DND-41 (cell line): Measurements from ENCODE around the gene WIPF3.

ENCODE experiments used
- ATAC-seq: fragments of 200-7000 bp; cut with Tn5 transposase; 3 replicates; pipeline ENCODE4 v1.9.1; 2021; ENCODE audit warnings: low read depth; ENCODE audit not compliant: insufficient read depth
- DNase-seq: peaks from one replicate; pipeline ENCODE4 v3.0.0-alpha.2; 2020
- H2AFZ ChIP-seq: 2 replicates; pipeline ENCODE4 v1.6.0; 2012; ENCODE audit warnings: low read depth, low read length
- H3K27ac ChIP-seq: 2 replicates; pipeline ENCODE4 v1.5.1; 2012; ENCODE audit warnings: low read length, inconsistent platforms
- H3K27me3 ChIP-seq: fragments of 200-600 bp; sonication (generic); 2 replicates; pipeline ENCODE4 v1.6.0; 2012; ENCODE audit warnings: low read length, mild to moderate bottlenecking, inconsistent platforms; ENCODE audit not compliant: insufficient read depth, poor library complexity
- H3K36me3 ChIP-seq: 2 replicates; pipeline ENCODE4 v1.5.1; 2012; ENCODE audit warnings: low read length, inconsistent platforms; ENCODE audit not compliant: insufficient read depth
- H3K4me1 ChIP-seq: 2 replicates; pipeline ENCODE4 v1.5.1; 2012; ENCODE audit warnings: mild to moderate bottlenecking, low read length; ENCODE audit not compliant: insufficient read depth
- H3K4me2 ChIP-seq: 2 replicates; pipeline ENCODE4 v1.6.0; 2012; ENCODE audit warnings: mild to moderate bottlenecking, moderate library complexity, low read length, inconsistent platforms; ENCODE audit not compliant: insufficient read depth
- H3K4me3 ChIP-seq, 2 experiments: fragments of 200-600 bp in 1 of 2; shearing (Covaris generic) in 1 of 2; 2 replicates each; pipeline ENCODE4 v1.5.1; 2012 to 2016; ENCODE audit warnings: inconsistent platforms in 2 of 2, low read length in 2 of 2, mild to moderate bottlenecking in 2 of 2, low read depth in 1 of 2, moderate library complexity in 1 of 2
- H3K79me2 ChIP-seq: 2 replicates; pipeline ENCODE4 v1.6.0; 2012; ENCODE audit warnings: low read length, inconsistent platforms; ENCODE audit not compliant: insufficient read depth
- H3K9ac ChIP-seq: 2 replicates; pipeline ENCODE4 v1.6.0; 2012; ENCODE audit warnings: low read depth, mild to moderate bottlenecking, inconsistent platforms, low read length, moderate library complexity
- H3K9me3 ChIP-seq: 2 replicates; pipeline ENCODE4 v1.5.1; 2012; ENCODE audit warnings: low read length, moderate library complexity, mild to moderate bottlenecking, inconsistent platforms; ENCODE audit not compliant: insufficient read depth, severe bottlenecking
- H4K20me1 ChIP-seq: 2 replicates; pipeline ENCODE4 v1.6.0; 2012; ENCODE audit warnings: low read length; ENCODE audit not compliant: insufficient read depth
- EZH2 ChIP-seq: IDR thresholded peaks from 3 replicates; pipeline ENCODE4 v1.6.1; 2012; ENCODE audit warnings: borderline replicate concordance, low read depth, mild to moderate bottlenecking, moderate library complexity, low read length, inconsistent platforms; ENCODE audit not compliant: severe bottlenecking
- TF ChIP-seq, protein P1 (sequence below): IDR thresholded peaks from 2 replicates; pipeline ENCODE4 v1.5.1; 2012; ENCODE audit warnings: borderline replicate concordance, low read length, moderate library complexity, mild to moderate bottlenecking; ENCODE audit not compliant: poor library complexity, severe bottlenecking; ENCODE audit errors: extremely low read depth

Gene WIPF3

DNA sequence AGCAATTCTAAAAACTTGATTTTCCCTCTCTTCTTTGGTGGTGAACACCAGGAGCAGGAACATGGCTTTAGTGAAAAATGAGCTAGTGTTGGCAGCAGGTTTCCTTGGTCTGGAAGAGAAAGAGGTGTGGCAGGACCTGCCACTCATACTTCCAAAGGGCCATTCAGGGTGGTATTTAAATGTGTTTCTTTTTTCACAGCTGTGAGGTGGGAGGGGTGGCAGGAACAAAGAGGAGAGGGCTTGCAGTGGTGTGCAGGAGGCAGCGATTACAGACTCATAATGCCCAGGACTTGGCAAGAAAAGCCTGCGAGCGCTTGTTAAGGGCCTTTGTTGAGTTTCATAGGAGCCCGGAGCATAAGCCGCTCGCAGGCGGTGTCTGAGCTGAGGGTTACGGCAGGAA lies 36.8 kb downstream of the WIPF3 start:
- H3K9me3 ChIP-seq, result no peaks in the 10 kb centered on the region
- no peaks in the 10 kb centered on the region for H3K36me3 ChIP-seq
- TF ChIP-seq, protein P1, sequence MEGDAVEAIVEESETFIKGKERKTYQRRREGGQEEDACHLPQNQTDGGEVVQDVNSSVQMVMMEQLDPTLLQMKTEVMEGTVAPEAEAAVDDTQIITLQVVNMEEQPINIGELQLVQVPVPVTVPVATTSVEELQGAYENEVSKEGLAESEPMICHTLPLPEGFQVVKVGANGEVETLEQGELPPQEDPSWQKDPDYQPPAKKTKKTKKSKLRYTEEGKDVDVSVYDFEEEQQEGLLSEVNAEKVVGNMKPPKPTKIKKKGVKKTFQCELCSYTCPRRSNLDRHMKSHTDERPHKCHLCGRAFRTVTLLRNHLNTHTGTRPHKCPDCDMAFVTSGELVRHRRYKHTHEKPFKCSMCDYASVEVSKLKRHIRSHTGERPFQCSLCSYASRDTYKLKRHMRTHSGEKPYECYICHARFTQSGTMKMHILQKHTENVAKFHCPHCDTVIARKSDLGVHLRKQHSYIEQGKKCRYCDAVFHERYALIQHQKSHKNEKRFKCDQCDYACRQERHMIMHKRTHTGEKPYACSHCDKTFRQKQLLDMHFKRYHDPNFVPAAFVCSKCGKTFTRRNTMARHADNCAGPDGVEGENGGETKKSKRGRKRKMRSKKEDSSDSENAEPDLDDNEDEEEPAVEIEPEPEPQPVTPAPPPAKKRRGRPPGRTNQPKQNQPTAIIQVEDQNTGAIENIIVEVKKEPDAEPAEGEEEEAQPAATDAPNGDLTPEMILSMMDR, result no peak
- TF ChIP-seq EZH2, result no peak
- no peaks in the 10 kb centered on the region for H3K79me2 ChIP-seq
- ATAC-seq (no peak), DNase-seq (no peak)
- H3K27me3 ChIP-seq, result peaks cover 15% of the 10 kb centered on the region
- no peak overlapping the region for H3K27ac ChIP-seq
- H2AFZ ChIP-seq, result no peak overlapping the region
- H3K9ac ChIP-seq, result no peak overlapping the region
- H3K4me2 ChIP-seq, result no peak overlapping the region
- no peaks in the 10 kb centered on the region for H3K4me1 ChIP-seq
- H3K4me3 ChIP-seq, result no peak overlapping the region
- H4K20me1 ChIP-seq, result no peaks in the 10 kb centered on the region

DNA sequence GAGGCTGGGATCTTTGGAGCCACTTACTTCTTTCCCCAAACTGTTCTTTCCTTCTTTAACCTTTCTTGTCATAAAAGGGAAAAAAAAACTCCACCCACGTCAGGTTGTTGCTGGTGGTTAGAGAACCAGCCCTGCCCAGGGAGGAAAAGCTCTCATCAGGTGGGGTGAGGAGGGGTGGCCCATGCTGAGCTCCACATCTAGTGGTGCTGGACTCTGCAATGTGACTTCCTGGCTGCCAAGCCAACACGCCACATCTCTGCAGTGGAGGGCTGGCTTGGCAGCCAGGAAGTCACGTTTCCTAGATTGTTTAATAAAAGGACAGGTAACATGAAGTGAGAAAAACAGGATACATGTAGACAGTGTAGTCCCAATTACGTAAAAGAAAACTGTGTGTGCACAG lies 37.4 kb downstream of the WIPF3 start:
- Histone ChIP-seq H3K27ac (no peak overlapping the region), H2AFZ (no peak overlapping the region), H3K27me3 (peaks cover 17% of the 10 kb centered on the region), H3K79me2 (no peaks in the 10 kb centered on the region), H3K4me2 (no peak overlapping the region), H4K20me1 (no peaks in the 10 kb centered on the region), H3K9ac (no peak overlapping the region), H3K9me3 (no peaks in the 10 kb centered on the region), H3K4me3 (no peak overlapping the region), H3K4me1 (no peaks in the 10 kb centered on the region), H3K36me3 (no peaks in the 10 kb centered on the region)
- ATAC-seq (no peak), DNase-seq (no peak)
- TF ChIP-seq, protein P1, result no peak
- TF ChIP-seq EZH2, result no peak

GRCh38 chr7:29844559-29844958 lies 38.3 kb downstream of the WIPF3 start:
- Histone ChIP-seq H3K27ac (no peak overlapping the region), H3K27me3 (peaks cover 21% of the 10 kb centered on the region), H2AFZ (no peak overlapping the region), H3K4me2 (no peak overlapping the region), H3K9ac (no peak overlapping the region), H3K36me3 (no peaks in the 10 kb centered on the region), H3K9me3 (no peaks in the 10 kb centered on the region), H3K4me3 (no peak overlapping the region), H3K79me2 (no peaks in the 10 kb centered on the region), H3K4me1 (no peaks in the 10 kb centered on the region), H4K20me1 (no peaks in the 10 kb centered on the region)
- TF ChIP-seq, protein P1, result no peak
- TF ChIP-seq EZH2, result no peak
- DNase-seq, result no peak
- no peak for ATAC-seq

DNA sequence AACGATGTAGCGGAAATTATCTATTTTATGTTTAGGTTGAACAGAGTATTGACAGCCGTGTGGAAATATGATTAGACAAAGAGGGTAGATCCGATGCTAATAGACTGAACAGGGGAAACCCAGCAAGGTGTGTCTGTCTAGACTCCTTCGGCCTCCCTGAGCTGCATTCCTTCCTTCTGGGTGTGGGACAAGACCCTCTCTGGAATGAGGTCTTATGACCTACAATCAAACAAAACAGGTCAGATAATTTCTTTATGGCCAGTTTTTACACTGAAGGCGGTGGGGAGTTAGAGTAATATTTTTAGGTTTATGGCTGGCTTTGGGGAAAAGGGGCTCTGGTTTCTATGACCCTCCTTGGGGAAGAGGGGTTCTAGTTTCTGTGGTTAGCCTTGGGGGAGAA lies 41.2 kb downstream of the WIPF3 start:
- H3K9me3 ChIP-seq, result no peaks in the 10 kb centered on the region
- H3K4me2 ChIP-seq, result no peak overlapping the region
- DNase-seq (no peak), ATAC-seq (no peak)
- TF ChIP-seq EZH2, result no peak
- TF ChIP-seq, protein P1, result no peak
- H2AFZ ChIP-seq, result no peak overlapping the region
- no peaks in the 10 kb centered on the region for H3K4me1 ChIP-seq
- no peaks in the 10 kb centered on the region for H4K20me1 ChIP-seq
- H3K4me3 ChIP-seq, result no peak overlapping the region
- no peaks in the 10 kb centered on the region for H3K36me3 ChIP-seq
- H3K9ac ChIP-seq, result no peak overlapping the region
- H3K27ac ChIP-seq, result no peak overlapping the region
- no peaks in the 10 kb centered on the region for H3K79me2 ChIP-seq
- peaks cover 14% of the 10 kb centered on the region for H3K27me3 ChIP-seq
